ENCODE results near the gene EME1. TPM values are rescaled to one million over a fixed set of nuclear protein-coding genes. Genes with fewer than 3 reads are reported as not detected.

Gene EME1
- total and polyA plus RNA-seq, 12 donors: 0.18 to 5.2 (median 0.67) TPM

DNA sequence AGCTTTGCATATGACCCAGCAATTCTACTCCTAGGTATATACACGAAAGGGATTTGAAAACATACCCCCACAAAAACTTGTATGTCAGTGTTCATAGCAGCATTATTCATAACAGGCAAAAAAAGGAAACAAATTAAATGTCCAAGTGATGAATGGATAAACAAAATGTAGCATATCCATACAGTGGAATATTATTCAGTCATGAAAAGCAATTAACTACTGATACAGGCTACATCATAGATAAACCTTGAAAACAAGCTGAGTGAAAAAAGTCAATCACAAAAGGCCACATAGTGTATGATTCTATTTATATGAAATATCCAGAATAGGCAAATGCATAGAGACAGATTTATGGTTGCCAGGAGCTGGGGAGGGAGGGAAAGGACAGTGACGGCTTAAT lies 676 bp downstream of the EME1 start:
- intact Hi-C loops (cut with DNase I): no loop called here
- H3K4me3 ChIP-seq: no peak overlapping the region
- H3K27ac ChIP-seq: no peak overlapping the region
- peaks cover 6 to 17% of the 10 kb centered on the region in 2 donors for H3K4me1 ChIP-seq (replicated peaks in 1 of 2)
- TF ChIP-seq CTCF (IDR thresholded peaks at IDR 0.05): no peak
- TF ChIP-seq POLR2A (IDR thresholded peaks at IDR 0.05): no peak
- 82 to 89% (median 85%) methylated on average over 2 of the region's 2 CpGs for WGBS, 4 donors
- no peaks in the 10 kb centered on the region for H3K9me3 ChIP-seq (replicated peaks in 1 of 3)
- H3K27me3 ChIP-seq: no peaks in the 10 kb centered on the region
- DNase-seq: no peak
- peaks cover 0 to 21% of the 10 kb centered on the region in 2 donors for H3K36me3 ChIP-seq (replicated peaks in 1 of 2)

DNA sequence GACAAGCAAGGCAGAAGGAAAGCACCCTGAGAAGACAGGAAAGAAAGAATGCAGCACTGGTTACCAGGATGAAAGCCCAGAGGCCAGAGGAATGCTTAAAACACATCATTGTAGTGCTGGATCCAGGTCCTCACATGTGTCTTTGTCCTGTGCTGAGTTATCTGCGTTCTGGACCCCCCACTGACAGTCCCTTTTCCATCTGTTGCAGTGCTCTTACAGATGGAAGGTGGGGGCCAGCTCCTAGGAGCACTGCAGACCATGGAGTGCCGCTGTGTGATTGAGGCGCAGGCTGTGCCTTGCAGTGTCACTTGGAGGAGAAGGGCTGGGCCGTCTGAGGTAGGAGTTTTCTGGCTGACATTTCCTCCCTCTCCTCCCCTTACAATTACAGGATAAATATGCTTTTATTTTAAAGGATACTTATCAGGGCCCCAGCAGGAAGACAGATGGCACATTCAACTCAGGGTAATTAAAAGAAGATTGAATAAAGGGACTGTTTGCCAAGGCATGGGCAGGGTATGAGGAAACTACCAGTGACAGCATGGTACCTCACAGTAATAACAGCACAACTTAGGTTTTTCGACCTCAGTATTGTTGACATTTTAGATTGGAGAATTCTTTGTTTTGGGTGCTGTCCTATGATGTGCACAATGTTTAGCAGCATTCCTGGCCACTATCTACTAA lies 3.0 kb downstream of the EME1 start:
- Histone ChIP-seq H3K4me1 (replicated peaks in 1 of 2) (peaks cover 6 to 17% of the 10 kb centered on the region in 2 donors), H3K36me3 (replicated peaks in 1 of 2) (peaks cover 0 to 10% of the 10 kb centered on the region in 2 donors), H3K9me3 (replicated peaks in 1 of 3) (no peaks in the 10 kb centered on the region), H3K27me3 (no peaks in the 10 kb centered on the region), H3K4me3 (no peak overlapping the region), H3K27ac (no peak overlapping the region)
- DNase-seq: no peak
- intact Hi-C loops (cut with DNase I): no loop called here
- TF ChIP-seq CTCF (IDR thresholded peaks at IDR 0.05) (no peak), POLR2A (IDR thresholded peaks at IDR 0.05) (no peak)
- WGBS, 4 donors: 76 to 87% (median 80%) methylated on average over 5 of the region's 5 CpGs

DNA sequence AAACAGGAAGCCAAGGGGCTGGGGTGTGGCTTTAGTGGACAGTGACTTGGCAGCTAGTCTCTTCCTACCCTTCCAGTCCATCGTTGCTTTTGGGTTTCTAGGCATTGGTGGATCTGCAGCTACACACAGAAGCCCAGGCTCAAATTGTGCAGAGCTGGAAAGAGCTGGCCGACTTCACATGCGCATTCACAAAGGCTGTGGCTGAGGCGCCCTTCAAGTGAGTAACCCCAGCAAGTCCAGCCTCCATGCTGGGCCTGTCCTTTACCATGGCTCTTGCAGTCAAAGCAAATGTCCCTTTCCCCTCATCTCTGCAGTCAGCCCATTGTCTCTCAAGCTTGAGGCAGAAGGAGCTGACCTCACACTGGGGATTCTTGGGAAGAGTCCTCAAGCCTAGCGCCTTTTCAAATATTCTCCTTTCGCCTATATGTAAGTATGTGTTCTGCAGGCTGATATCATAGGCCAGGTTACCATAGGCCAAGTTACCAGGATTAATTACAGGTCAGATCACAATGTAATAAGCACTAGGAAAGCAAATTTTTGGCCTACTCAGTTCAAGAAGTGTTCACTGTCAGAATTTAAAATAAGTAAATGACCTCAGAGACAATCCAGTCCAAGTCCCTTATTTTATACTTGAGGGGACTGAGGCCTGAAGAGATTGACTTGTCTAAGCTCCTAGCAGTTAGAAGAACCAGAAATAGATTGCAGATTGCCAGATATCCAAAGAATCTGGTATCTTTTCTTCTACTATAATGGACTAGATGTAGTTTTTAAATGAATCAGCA lies 6.5 kb downstream of the EME1 start:
- peaks cover 0 to 45% of the 10 kb centered on the region in 2 donors for H3K36me3 ChIP-seq (replicated peaks in 1 of 2)
- 90 to 94% (median 91%) methylated on average over 6 of the region's 6 CpGs for WGBS, 4 donors

More for the DNA sequence above, 6.5 kb downstream of the EME1 start:
- DNase-seq: no peak
- no peak overlapping the region for H3K27ac ChIP-seq
- no peak overlapping the region for H3K4me3 ChIP-seq
- no peaks in the 10 kb centered on the region for H3K27me3 ChIP-seq
- no peaks in the 10 kb centered on the region for H3K4me1 ChIP-seq (replicated peaks in 1 of 2)
- intact Hi-C loops (cut with DNase I): no loop called here
- TF ChIP-seq POLR2A (IDR thresholded peaks at IDR 0.05) (no peak), CTCF (IDR thresholded peaks at IDR 0.05) (no peak)
- no peaks in the 10 kb centered on the region for H3K9me3 ChIP-seq (replicated peaks in 1 of 3)
